ENCODE results near the gene RUFY4.
"Not testable (repeated sequence)": the region's sequence is repeated elsewhere in the genome, so short reads cannot be mapped to it uniquely, and the experiment has no call there.

RUFY4 gene

GRCh38 chr2:218091746-218092145 lies 22.7 kb downstream of the RUFY4 start:
- no peak for DNase-seq

- DNase-seq = no peak
These were observed 24.8 kb downstream of the RUFY4 start for GRCh38 chr2:218093879-218094278.

GRCh38 chr2:218095853-218096252 lies 26.8 kb downstream of the RUFY4 start:
- DNase-seq = no peak

DNA sequence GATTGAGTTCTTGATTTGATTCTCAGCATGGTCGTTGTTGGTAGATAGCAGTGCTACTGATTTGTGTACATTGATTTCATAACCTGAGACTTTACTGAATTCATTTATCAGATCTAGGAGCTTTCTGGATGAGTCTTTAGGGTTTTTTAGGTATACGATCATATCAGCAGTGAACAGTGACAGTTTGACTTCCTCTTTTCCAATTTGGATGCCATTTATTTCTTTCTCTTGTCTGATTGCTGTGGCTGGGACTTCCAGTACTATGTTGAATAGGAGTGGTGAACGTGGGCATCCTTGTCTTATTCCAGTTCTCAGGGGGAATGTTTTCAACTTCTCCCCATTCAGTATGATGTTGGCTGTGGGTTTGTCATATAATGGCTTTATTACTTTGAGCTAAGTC lies 28.9 kb downstream of the RUFY4 start:
- no peak for DNase-seq

DNA sequence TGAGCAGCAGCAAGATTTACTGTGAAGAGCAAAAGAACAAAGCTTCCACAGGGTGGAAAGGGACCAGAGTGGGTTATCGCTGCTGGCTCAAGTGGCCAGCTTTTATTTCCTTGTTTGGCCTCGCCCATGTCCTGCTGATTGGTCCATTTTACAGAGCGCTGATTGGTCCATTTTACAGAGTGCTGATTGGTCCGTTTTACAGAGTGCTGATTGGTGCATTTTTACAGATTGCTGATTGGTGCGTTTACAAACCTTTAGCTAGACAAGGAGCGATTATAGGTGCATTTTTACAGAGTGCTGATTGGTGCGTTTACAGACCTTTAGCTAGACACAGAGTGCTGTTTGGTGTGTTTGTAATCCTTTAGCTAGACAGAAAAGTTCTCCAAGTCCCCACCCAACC lies 39.8 kb downstream of the RUFY4 start:
- DNase-seq = not testable (repeated sequence)

GRCh38 chr2:218121789-218122188 lies 52.7 kb downstream of the RUFY4 start:
- DNase-seq = not testable (repeated sequence)

DNA sequence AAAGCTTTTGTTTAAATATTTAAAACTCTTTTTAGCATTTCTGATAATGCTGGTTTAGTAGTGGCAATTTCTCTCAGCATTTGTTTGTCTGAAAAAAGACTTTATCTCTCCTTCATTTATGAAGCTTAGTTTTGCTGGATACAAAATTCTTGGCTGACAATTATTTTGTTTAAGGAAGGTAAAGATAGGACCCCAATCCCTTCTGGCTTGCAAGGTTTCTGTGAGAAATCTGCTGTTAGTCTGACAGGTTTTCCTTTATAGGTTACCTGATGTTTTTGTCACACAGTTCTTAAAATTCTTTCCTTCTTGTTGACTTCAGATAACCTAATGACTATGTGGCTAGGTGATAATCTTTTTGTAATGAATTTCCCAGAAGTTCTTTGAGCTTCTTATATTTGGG lies 53.2 kb downstream of the RUFY4 start:
- not testable (repeated sequence) for DNase-seq

- no peak for DNase-seq
These were observed 54.9 kb downstream of the RUFY4 start for GRCh38 chr2:218123986-218124385.

- no peak for DNase-seq
These were observed 56.0 kb downstream of the RUFY4 start for GRCh38 chr2:218125095-218125494.

DNA sequence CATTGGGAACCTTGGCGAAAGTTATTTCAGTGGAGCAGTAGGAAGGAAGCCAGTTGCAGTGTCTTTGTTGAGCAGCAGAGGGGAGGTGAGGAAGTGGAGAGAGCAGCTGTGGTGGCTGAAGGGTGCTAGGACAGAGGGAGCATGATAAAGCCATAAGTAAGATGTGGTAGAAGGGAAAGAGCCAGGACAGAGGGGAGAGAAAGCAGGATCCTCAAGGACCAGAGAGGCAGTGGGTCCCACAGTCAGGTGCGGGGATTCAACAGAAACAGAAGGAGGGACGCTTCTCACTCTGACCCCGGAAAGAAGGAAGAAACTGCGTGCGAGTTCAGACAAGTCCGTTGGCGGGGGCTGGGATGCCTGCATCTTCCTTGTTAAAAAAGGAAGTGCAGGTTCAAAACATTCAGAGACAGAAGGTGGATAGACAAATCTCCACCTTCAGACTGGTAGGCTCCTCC lies 56.6 kb downstream of the RUFY4 start, which contains the start of gene CXCR2:
TSS of gene CXCR2 (plus strand) at position 403 of the 455 bp plus-strand sequence. CDS start 8,774 bp downstream, outside the sequence.
- DNase-seq = no peak

DNA sequence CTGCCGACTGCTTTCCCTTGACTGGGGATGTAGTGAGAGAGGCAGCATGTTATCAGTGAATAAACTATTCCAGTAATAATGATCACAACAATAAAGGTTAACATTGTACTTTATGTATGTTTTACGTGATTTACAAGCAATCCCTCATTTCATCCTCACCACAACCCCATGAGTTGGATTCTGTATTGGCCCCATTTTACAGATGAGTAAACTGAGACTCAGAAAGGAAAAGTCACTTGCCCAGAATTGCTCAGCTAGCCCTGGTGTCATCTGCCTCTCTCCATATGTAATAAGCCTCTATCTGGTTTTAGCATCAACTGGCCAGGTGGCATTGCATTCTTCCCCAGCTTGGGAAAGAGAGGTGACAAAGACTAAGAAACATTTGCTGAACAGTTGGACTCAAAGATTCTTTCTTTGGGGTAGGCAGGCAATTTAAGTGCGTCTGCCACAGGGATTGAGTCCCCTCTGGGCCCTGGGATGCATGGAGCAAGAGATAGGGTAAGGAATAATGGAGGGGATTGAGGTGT lies 58.9 kb downstream of the RUFY4 start:
- DNase-seq = no peak

DNA sequence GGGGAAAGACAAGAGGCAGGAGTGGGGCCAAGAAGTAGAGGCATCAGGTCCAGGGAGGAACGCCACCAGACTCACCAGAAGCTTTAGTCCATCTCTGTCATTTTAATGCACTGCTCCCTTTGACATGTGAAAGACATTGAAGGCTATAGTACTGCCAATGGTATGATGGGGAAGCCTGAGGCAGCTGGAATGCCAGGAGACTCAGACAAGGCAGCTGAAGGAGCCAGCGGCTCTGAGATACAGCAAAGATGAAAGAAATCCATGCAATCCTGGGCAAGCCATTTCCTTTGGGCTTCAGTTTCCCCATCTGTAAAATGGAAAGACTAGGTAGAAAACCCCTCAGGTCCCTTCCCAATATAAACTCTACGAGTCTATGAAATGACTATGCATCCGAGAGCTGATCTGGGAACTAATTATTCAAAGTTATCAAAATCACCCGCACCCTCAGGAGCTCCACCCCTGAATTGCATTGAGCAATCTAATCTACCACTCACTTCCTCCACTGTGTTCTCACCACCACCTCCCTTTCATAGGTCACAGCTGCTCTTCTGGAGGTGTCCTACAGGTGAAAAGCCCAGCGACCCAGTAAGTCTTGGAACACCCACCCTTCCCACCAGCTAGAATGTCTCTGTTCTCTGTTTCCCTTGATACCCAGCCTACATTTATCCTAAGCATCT lies 59.9 kb downstream of the RUFY4 start:
- no peak for DNase-seq

GRCh38 chr2:218129458-218130135 lies 60.5 kb downstream of the RUFY4 start:
- no peak for DNase-seq

GRCh38 chr2:218130377-218130776 lies 61.3 kb downstream of the RUFY4 start:
- DNase-seq = no peak

DNA sequence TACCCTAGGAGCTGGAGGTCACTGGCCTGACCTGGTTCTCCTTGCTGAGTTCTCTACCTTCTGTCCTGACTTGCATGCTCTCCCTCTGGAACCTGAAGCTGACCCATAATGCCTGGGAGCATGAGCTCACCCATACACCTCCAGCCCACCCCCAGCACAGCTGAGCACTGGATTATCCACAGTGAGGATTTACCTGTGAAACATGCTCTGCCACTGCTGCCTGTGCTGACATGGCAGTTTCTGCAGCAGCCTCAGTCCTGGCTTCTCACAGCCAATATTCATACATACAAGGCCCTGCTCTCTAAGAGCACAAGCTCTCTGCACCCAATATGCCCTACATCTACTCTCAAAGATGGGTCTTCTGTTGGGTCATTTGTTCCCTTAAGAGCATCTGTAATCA lies 61.8 kb downstream of the RUFY4 start:
- DNase-seq = no peak

DNA sequence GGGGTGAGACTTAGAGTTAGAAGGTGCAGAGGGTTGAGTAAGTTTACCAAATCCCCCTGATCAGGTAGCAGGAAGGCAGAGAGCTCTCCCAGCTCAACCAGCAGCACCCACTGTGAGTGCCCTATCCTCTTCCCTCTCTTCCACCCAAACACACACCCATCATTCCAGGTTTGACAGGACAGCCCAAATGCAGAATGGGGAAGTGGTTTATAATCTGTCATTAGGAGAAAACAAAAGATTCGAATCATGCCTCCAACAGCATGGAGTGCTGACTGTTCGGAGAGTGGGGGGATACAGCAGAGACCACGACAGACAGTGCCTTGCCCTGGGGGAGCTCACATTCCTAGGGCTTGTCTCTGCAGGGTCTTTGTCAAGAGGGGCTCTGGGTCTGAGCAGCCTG lies 68.5 kb downstream of the RUFY4 start:
- DNase-seq = no peak

DNA sequence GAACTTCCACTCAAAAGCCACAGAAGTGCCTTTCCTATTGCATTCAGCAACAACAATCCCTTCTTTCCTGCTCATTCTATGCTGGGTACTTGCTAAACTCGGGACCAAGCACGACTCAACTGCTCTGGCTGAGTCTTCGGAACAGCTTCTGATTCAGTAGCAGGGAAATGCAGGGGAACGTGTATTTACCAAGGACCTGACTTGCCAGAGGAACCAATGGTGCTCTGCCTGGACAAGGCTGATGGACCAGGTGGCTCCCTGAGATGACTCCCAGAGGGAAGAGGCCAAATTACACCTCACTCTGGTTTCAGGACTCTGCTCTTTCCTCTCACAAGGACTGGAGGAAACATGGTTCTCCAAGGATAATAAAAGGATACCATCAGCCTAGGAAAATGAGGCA lies 69.0 kb downstream of the RUFY4 start:
- DNase-seq = no peak
